Activated CD8-positive, alpha-beta T cell treated with anti-CD3 and anti-CD28 coated beads for 36 hours (primary cell): Measurements from ENCODE around the gene TMEM144. TPM values are rescaled to one million over a fixed set of nuclear protein-coding genes. Genes with fewer than 3 reads are reported as not detected.

Experiments
- ATAC-seq: fragments of 200-7000 bp; cut with Tn5 transposase; one replicate; pipeline ENCODE4 v1.10.0; 2021; ENCODE audit warnings: mild to moderate bottlenecking, moderate library complexity
- CTCF ChIA-PET: fragments of 350-600 bp; sonication (Branson Sonifier 250); formaldehyde crosslinking; loops from one replicate; lab custom pipeline; 2021; ENCODE audit warnings: antibody characterized with exemption; lab: Charles Lee
- POLR2A ChIA-PET: fragments of 350-600 bp; sonication (Branson Sonifier 250); formaldehyde crosslinking; loops from one replicate; lab custom pipeline; 2021; ENCODE audit warnings: antibody characterized with exemption; lab: Charles Lee
- DNase-seq: peaks from one replicate; pipeline ENCODE4 v3.0.0-alpha.2; 2020
- H3K27ac Mint-ChIP-seq: one replicate; pipeline ENCODE4 v1.8.0; 2021; ENCODE audit warnings: mild to moderate bottlenecking, mixed read lengths
- H3K27me3 Mint-ChIP-seq: one replicate; pipeline ENCODE4 v1.8.0; 2021; ENCODE audit warnings: mixed read lengths
- H3K36me3 Mint-ChIP-seq: one replicate; pipeline ENCODE4 v1.8.0; 2021; ENCODE audit warnings: low read depth, mixed read lengths
- H3K4me1 Mint-ChIP-seq: one replicate; pipeline ENCODE4 v1.8.0; 2021; ENCODE audit warnings: low read depth, mixed read lengths
- H3K4me3 Mint-ChIP-seq: one replicate; pipeline ENCODE4 v1.8.0; 2021; ENCODE audit warnings: mild to moderate bottlenecking, moderate library complexity, mixed read lengths
- H3K9me3 Mint-ChIP-seq: one replicate; pipeline ENCODE4 v1.8.0; 2021; ENCODE audit warnings: mixed read lengths
- CTCF ChIP-seq: fragments of 200-600 bp; IDR thresholded peaks from one replicate; pipeline ENCODE4 v1.8.0; 2022; ENCODE audit warnings: antibody characterized with exemption, mild to moderate bottlenecking
- intact Hi-C: fragments of 100-400 bp; cut with micrococcal nuclease; formaldehyde crosslinking; loops from one replicate; pipeline ENCODE4 v1.10.0; 2022
- total RNA-seq, 2 experiments: library from RNA; stranded (reverse); gene quantifications; one replicate each; pipeline ENCODE4 v1.2.3, GENCODE V29; 2021

The TMEM144 gene
- total RNA-seq, 2 experiments from 2014 or later: 0.09 TPM; not detected in 1

- Mint-ChIP-seq H3K27me3 (peaks cover 12% of the 10 kb centered on the region), H3K36me3 (no peaks in the 10 kb centered on the region), H3K9me3 (no peaks in the 10 kb centered on the region), H3K4me3 (no peak overlapping the region), H3K27ac (no peak overlapping the region), H3K4me1 (no peaks in the 10 kb centered on the region)
- intact Hi-C loops: no loop called here
- DNase-seq: no peak
- ChIA-PET POLR2A (no interaction called here), CTCF (no interaction called here)
- ATAC-seq: no peak
- no peak for TF ChIP-seq CTCF
Observed at GRCh38 chr4:158179465-158179864, 30.8 kb upstream of the TMEM144 start.

- TF ChIP-seq CTCF: no peak
- Mint-ChIP-seq H3K9me3 (no peaks in the 10 kb centered on the region), H3K36me3 (no peaks in the 10 kb centered on the region), H3K4me3 (no peak overlapping the region), H3K27me3 (peaks cover 7% of the 10 kb centered on the region), H3K27ac (no peak overlapping the region), H3K4me1 (no peaks in the 10 kb centered on the region)
- ChIA-PET CTCF (interaction anchor here (1.3 to 1.6 kb wide), 2 partner anchors 10 to 11 kb away, joined by 5 to 7 read pairs; no protein-coding TSS in a partner anchor), POLR2A (no interaction called here)
- intact Hi-C loops: no loop called here
- DNase-seq: no peak
- no peak for ATAC-seq
Observed at GRCh38 chr4:158181906-158182305, 28.4 kb upstream of the TMEM144 start.

GRCh38 chr4:158182736-158183135 lies 27.6 kb upstream of the TMEM144 start:
- Mint-ChIP-seq H3K4me3 (no peak overlapping the region), H3K4me1 (no peaks in the 10 kb centered on the region), H3K27ac (no peak overlapping the region), H3K36me3 (no peaks in the 10 kb centered on the region), H3K27me3 (peaks cover 7% of the 10 kb centered on the region), H3K9me3 (no peaks in the 10 kb centered on the region)
- DNase-seq (no peak), ATAC-seq (no peak)
- ChIA-PET CTCF (interaction anchor here (1.6 kb wide), 1 partner anchor 12 kb away, joined by 6 read pairs; no protein-coding TSS in a partner anchor), POLR2A (no interaction called here)
- intact Hi-C loops: no loop called here
- no peak for TF ChIP-seq CTCF

GRCh38 chr4:158186815-158187214 lies 23.5 kb upstream of the TMEM144 start:
- Mint-ChIP-seq H3K9me3 (no peaks in the 10 kb centered on the region), H3K4me3 (no peak overlapping the region), H3K4me1 (no peaks in the 10 kb centered on the region), H3K36me3 (no peaks in the 10 kb centered on the region), H3K27ac (no peak overlapping the region), H3K27me3 (peaks cover 1% of the 10 kb centered on the region)
- CTCF ChIA-PET: interaction anchor here (0.7 kb wide), 1 partner anchor 23 kb away, joined by 3 read pairs; no protein-coding TSS in a partner anchor
- ATAC-seq (no peak), DNase-seq (no peak)
- TF ChIP-seq CTCF: no peak
- POLR2A ChIA-PET: no interaction called here
- intact Hi-C loops: no loop called here

- no peaks in the 10 kb centered on the region for H3K27me3 Mint-ChIP-seq
- H3K4me3 Mint-ChIP-seq: no peak overlapping the region
- intact Hi-C loops: no loop called here
- no peak for DNase-seq
- POLR2A ChIA-PET: no interaction called here
- H3K4me1 Mint-ChIP-seq: no peaks in the 10 kb centered on the region
- H3K9me3 Mint-ChIP-seq: no peaks in the 10 kb centered on the region
- H3K36me3 Mint-ChIP-seq: no peaks in the 10 kb centered on the region
- H3K27ac Mint-ChIP-seq: no peak overlapping the region
- ATAC-seq: no peak
- CTCF ChIA-PET: interaction anchor here (1.8 kb wide), 1 partner anchor 66 kb away, joined by 6 read pairs; no protein-coding TSS in a partner anchor
- no peak for TF ChIP-seq CTCF
Observed at GRCh38 chr4:158189422-158189821, 20.9 kb upstream of the TMEM144 start.
